Fibroblast of villous mesenchyme (primary cell): ENCODE results near the gene PIP5KL1. TPM values are rescaled to one million over a fixed set of nuclear protein-coding genes. Genes with fewer than 3 reads are reported as not detected.
A peak's percentile ranks its signal among the peaks of the same experiment; 100 is the strongest.

ENCODE experiments used
- DNase-seq: peaks from one replicate; pipeline ENCODE4 v3.0.0-alpha.2; 2010; ENCODE audit warnings: low read depth
- H3K4me3 ChIP-seq: 2 replicates; pipeline ENCODE4 v1.5.1; 2011; ENCODE audit warnings: low read depth, mild to moderate bottlenecking, low read length
- CTCF ChIP-seq: IDR thresholded peaks from 2 replicates; pipeline ENCODE4 v1.5.1; 2012; ENCODE audit warnings: low read depth, mild to moderate bottlenecking, low read length; ENCODE audit not compliant: insufficient read depth
- total RNA-seq: library from RNA; depleted of rRNA; stranded (reverse); fragments of >200 nt; gene quantifications from 2 replicates; pipeline ENCODE4 v1.2.3, GENCODE V29; 2012

Gene PIP5KL1
- total RNA-seq, 1 donor, result 2.6 TPM

- peak; percentile 99 for DNase-seq
- no peak overlapping the region for H3K4me3 ChIP-seq
- TF ChIP-seq CTCF, result no peak
These were observed 11.2 kb downstream of the PIP5KL1 start for GRCh38 chr9:127919253-127919815.

GRCh38 chr9:127918183-127919107 lies 12.1 kb downstream of the PIP5KL1 start:
- H3K4me3 ChIP-seq, result no peak overlapping the region
- peak; percentile 64 for DNase-seq
- peak; percentile 17 for TF ChIP-seq CTCF

- H3K4me3 ChIP-seq, result no peak overlapping the region
- TF ChIP-seq CTCF, result no peak
- DNase-seq, result no peak
These were observed 13.0 kb downstream of the PIP5KL1 start for GRCh38 chr9:127917603-127918002.

GRCh38 chr9:127916720-127917581 lies 13.6 kb downstream of the PIP5KL1 start, which contains the start of gene ST6GALNAC4:
TSS of gene ST6GALNAC4 (minus strand) at chr9:127917041. CDS start at chr9:127916419, 622 bp downstream.
- peak; percentile 93 for DNase-seq
- H3K4me3 ChIP-seq, result peak within 1 kb of the TSS; percentile 66
- TF ChIP-seq CTCF, result no peak

GRCh38 chr9:127915801-127916719 lies 14.5 kb downstream of the PIP5KL1 start:
- DNase-seq, result no peak

More at GRCh38 chr9:127915801-127916719, 14.5 kb downstream of the PIP5KL1 start:
- TF ChIP-seq CTCF, result no peak
- H3K4me3 ChIP-seq, result peak overlapping the region; percentile 66
